IMR-90 (cell line): ENCODE results near the gene CHMP4A. TPM values are rescaled to one million over a fixed set of nuclear protein-coding genes. Genes with fewer than 3 reads are reported as not detected.

ENCODE experiments used
- ATAC-seq: fragments of 200-7000 bp; cut with Tn5 transposase; 2 replicates; pipeline ENCODE4 v1.9.1; 2020; ENCODE audit warnings: low read depth, mild to moderate bottlenecking, moderate library complexity
- BruUV-seq: library from RNA; stranded (reverse); fragments of 400-500 nt; replicated peaks from 2 replicates; lab custom pipeline; 2021; lab: Mats Ljungman, UMichigan
- CTCF ChIA-PET: fragments of 300-600 bp; formaldehyde crosslinking; extraction: SDS; loops from one replicate; lab custom pipeline; 2021; ENCODE audit warnings: antibody characterized with exemption; lab: Yijun Ruan, JAX
- POLR2A ChIA-PET: fragments of 300-600 bp; sonication (Branson Sonifier 250); formaldehyde crosslinking; loops from one replicate; lab custom pipeline; 2022; ENCODE audit warnings: antibody characterized with exemption; ENCODE audit not compliant: unreplicated experiment; lab: Charles Lee
- DNase-seq: peaks from one replicate; pipeline ENCODE4 v3.0.0; 2013
- H2AFZ ChIP-seq: replicated peaks from 2 replicates; pipeline ENCODE3; 2013; ENCODE audit warnings: low read length, mild to moderate bottlenecking; ENCODE audit not compliant: poor library complexity
- H2AK5ac ChIP-seq: 2 replicates; pipeline ENCODE4 v1.6.1; 2013; ENCODE audit warnings: low read depth, low read length, inconsistent platforms
- H2AK9ac ChIP-seq: replicated peaks from 2 replicates; pipeline ENCODE3; 2013; ENCODE audit warnings: mild to moderate bottlenecking, low read depth, low read length, moderate library complexity; ENCODE audit not compliant: poor library complexity
- H2BK120ac ChIP-seq: 2 replicates; pipeline ENCODE4 v1.6.1; 2013; ENCODE audit warnings: low read depth, low read length, inconsistent platforms
- H2BK15ac ChIP-seq: 3 replicates; pipeline ENCODE4 v1.6.1; 2013; ENCODE audit warnings: low read depth, low read length, inconsistent platforms
- H2BK20ac ChIP-seq: 2 replicates; pipeline ENCODE4 v1.6.1; 2013; ENCODE audit warnings: low read depth, mild to moderate bottlenecking, inconsistent platforms, low read length, moderate library complexity
- H2BK5ac ChIP-seq: 2 replicates; pipeline ENCODE4 v1.6.1; 2013; ENCODE audit warnings: mild to moderate bottlenecking, low read depth, low read length, inconsistent platforms; ENCODE audit not compliant: poor library complexity, severe bottlenecking
- H3K14ac ChIP-seq: replicated peaks from 2 replicates; pipeline ENCODE4 v1.6.1; 2013; ENCODE audit warnings: low read depth, low read length, inconsistent platforms
- H3K18ac ChIP-seq: 2 replicates; pipeline ENCODE4 v1.6.1; 2013; ENCODE audit warnings: low read depth, low read length, control low read depth
- H3K23ac ChIP-seq: 2 replicates; pipeline ENCODE4 v1.6.1; 2013; ENCODE audit warnings: low read depth, low read length, inconsistent platforms
- H3K27ac ChIP-seq: 2 replicates; pipeline ENCODE4 v1.5.1; 2013; ENCODE audit warnings: mild to moderate bottlenecking, control low read depth, low read length; ENCODE audit not compliant: insufficient read depth
- H3K27me3 ChIP-seq: 2 replicates; pipeline ENCODE4 v1.6.1; 2013; ENCODE audit warnings: low read length; ENCODE audit not compliant: control insufficient read depth, insufficient read depth
- H3K36me3 ChIP-seq: 2 replicates; pipeline ENCODE4 v1.6.1; 2013; ENCODE audit warnings: low read length, mixed read lengths; ENCODE audit not compliant: control insufficient read depth, insufficient read depth
- H3K4ac ChIP-seq: 2 replicates; pipeline ENCODE4 v1.6.1; 2013; ENCODE audit warnings: low read depth, low read length, inconsistent platforms
- H3K4me1 ChIP-seq: 2 replicates; pipeline ENCODE4 v1.6.1; 2013; ENCODE audit warnings: low read length, mixed read lengths; ENCODE audit not compliant: control insufficient read depth, insufficient read depth
- H3K4me2 ChIP-seq: 2 replicates; pipeline ENCODE4 v1.6.1; 2013; ENCODE audit warnings: low read depth, mild to moderate bottlenecking, control low read depth, low read length, moderate library complexity
- H3K4me3 ChIP-seq: 2 replicates; pipeline ENCODE4 v1.5.1; 2013; ENCODE audit warnings: low read depth, mild to moderate bottlenecking, control low read depth, low read length, moderate library complexity; ENCODE audit not compliant: insufficient read depth
- H3K56ac ChIP-seq: 2 replicates; pipeline ENCODE4 v1.6.1; 2013; ENCODE audit warnings: low read length, inconsistent platforms; ENCODE audit not compliant: insufficient read depth; ENCODE audit errors: extremely low read depth
- H3K79me1 ChIP-seq, 2 experiments: 2 replicates each; pipeline ENCODE4 v1.6.1; 2013; ENCODE audit warnings: low read length in 2 of 2, inconsistent platforms in 1 of 2, low read depth in 1 of 2
- H3K9ac ChIP-seq: 2 replicates; pipeline ENCODE4 v1.6.1; 2013; ENCODE audit warnings: low read depth, low read length, control low read depth
- H3K9me1 ChIP-seq: 2 replicates; pipeline ENCODE4 v1.6.1; 2013; ENCODE audit warnings: low read length, inconsistent platforms; ENCODE audit not compliant: insufficient read depth
- H3K9me3 ChIP-seq: 2 replicates; pipeline ENCODE4 v1.6.1; 2013; ENCODE audit warnings: low read length; ENCODE audit not compliant: control insufficient read depth, insufficient read depth
- H4K20me1 ChIP-seq: 2 replicates; pipeline ENCODE4 v1.6.1; 2013; ENCODE audit warnings: low read length, inconsistent platforms; ENCODE audit not compliant: insufficient read depth
- H4K5ac ChIP-seq: 2 replicates; pipeline ENCODE4 v1.6.1; 2013; ENCODE audit warnings: mild to moderate bottlenecking, low read depth, low read length, control low read depth
- H4K8ac ChIP-seq, 2 experiments: 2 replicates each; pipeline ENCODE4 v1.6.1; 2013; ENCODE audit warnings: low read depth in 2 of 2, low read length in 2 of 2, control low read depth in 1 of 2, inconsistent platforms in 1 of 2
- H4K91ac ChIP-seq: 2 replicates; pipeline ENCODE4 v1.6.1; 2013; ENCODE audit warnings: low read depth, low read length, inconsistent platforms; ENCODE audit not compliant: insufficient read depth
- BHLHE40 ChIP-seq: fragments of 150-350 bp; IDR thresholded peaks from 2 replicates; pipeline ENCODE4 v1.6.1; 2016; ENCODE audit warnings: mild to moderate bottlenecking, low read depth, low read length
- CEBPB ChIP-seq: IDR thresholded peaks from 2 replicates; pipeline ENCODE4 v1.6.1; 2012; ENCODE audit warnings: low read depth, low read length, improper control_type of control experiment
- CHD1 ChIP-seq: IDR thresholded peaks from 2 replicates; pipeline ENCODE4 v1.6.1; 2012; ENCODE audit warnings: low read depth, low read length, improper control_type of control experiment
- FOS ChIP-seq: fragments of 150-350 bp; IDR thresholded peaks from 2 replicates; pipeline ENCODE4 v1.6.1; 2016; ENCODE audit warnings: low read depth, low read length
- MAFK ChIP-seq: IDR thresholded peaks from 2 replicates; pipeline ENCODE4 v1.6.1; 2012; ENCODE audit warnings: low read depth, low read length, improper control_type of control experiment
- MAZ ChIP-seq: IDR thresholded peaks from 2 replicates; pipeline ENCODE4 v1.6.1; 2012; ENCODE audit warnings: low read depth, mild to moderate bottlenecking, low read length, improper control_type of control experiment, moderate library complexity, borderline replicate concordance
- MXI1 ChIP-seq: IDR thresholded peaks from 2 replicates; pipeline ENCODE4 v1.6.1; 2012; ENCODE audit warnings: low read depth, mild to moderate bottlenecking, low read length, moderate library complexity, borderline replicate concordance
- NFE2L2 ChIP-seq: fragments of 150-350 bp; IDR thresholded peaks from 2 replicates; pipeline ENCODE4 v1.6.1; 2016; ENCODE audit warnings: low read depth, mild to moderate bottlenecking, low read length
- POLR2A ChIP-seq: IDR thresholded peaks from 2 replicates; pipeline ENCODE4 v1.6.1; 2012; ENCODE audit warnings: mild to moderate bottlenecking, low read depth, low read length
- RAD21 ChIP-seq: IDR thresholded peaks from 2 replicates; pipeline ENCODE4 v1.6.1; 2012; ENCODE audit warnings: low read length, improper control_type of control experiment
- RCOR1 ChIP-seq: IDR thresholded peaks from 2 replicates; pipeline ENCODE4 v1.6.1; 2012; ENCODE audit warnings: mild to moderate bottlenecking, low read length, improper control_type of control experiment; ENCODE audit not compliant: insufficient replicate concordance
- RFX5 ChIP-seq: IDR thresholded peaks from 2 replicates; pipeline ENCODE4 v1.8.0; 2012; ENCODE audit warnings: low read depth, mild to moderate bottlenecking, low read length, moderate library complexity
- SMC3 ChIP-seq: fragments of 150-350 bp; IDR thresholded peaks from 2 replicates; pipeline ENCODE4 v1.6.1; 2016; ENCODE audit warnings: low read depth, mild to moderate bottlenecking, antibody characterized with exemption, low read length, moderate library complexity
- WGBS, 2 experiments: methylation state at CpG; one replicate each; pipeline versions ENCODE4 v1.1.5 to v1.1.7; 2013; ENCODE audit warnings: missing lambda C conversion rate in 2 of 2; ENCODE audit not compliant: insufficient read length in 1 of 2; ENCODE audit errors: extremely low coverage in 2 of 2; 5-methylcytosine and 5-hydroxymethylcytosine counted together
- dilution Hi-C: fragments of 300-500 bp; cut with HindIII; formaldehyde crosslinking; loops from one replicate; pipeline ENCODE4 v1.14.3; 2018; ENCODE audit warnings: low sequenced_read_pairs; ENCODE audit not compliant: unreplicated experiment
- in situ Hi-C: fragments of 300-500 bp; cut with MboI; formaldehyde crosslinking; loops from 3 replicates; pipeline ENCODE4 v1.14.3; 2019; ENCODE audit warnings: low sequenced_read_pairs, inconsistent platforms, mixed read lengths
- intact Hi-C: fragments of 100-400 bp; cut with micrococcal nuclease; formaldehyde crosslinking; loops from 2 replicates; pipeline ENCODE4 v1.10.0; 2022
- polyA plus RNA-seq, 3 experiments: library from polyadenylated mRNA; depleted of rRNA; stranded (reverse); fragments of >200 nt; gene quantifications; 2 replicates each; pipeline ENCODE4 v1.2.3, GENCODE V29; 2012; ENCODE audit warnings: low replicate concordance in 1 of 3
- total RNA-seq: library from RNA; depleted of rRNA; stranded (reverse); fragments of >200 nt; gene quantifications from 2 replicates; pipeline ENCODE4 v1.2.3, GENCODE V29; 2012
- TF ChIP-seq, protein P1 (sequence below): fragments of 150-350 bp; IDR thresholded peaks from 2 replicates; pipeline ENCODE4 v1.6.1; 2016; ENCODE audit warnings: low read depth, mild to moderate bottlenecking, low read length, moderate library complexity, borderline replicate concordance
- TF ChIP-seq, protein P2 (sequence below): fragments of 150-350 bp; IDR thresholded peaks from 2 replicates; pipeline ENCODE4 v1.6.1; 2017; ENCODE audit warnings: mild to moderate bottlenecking, antibody characterized with exemption, low read length, low read depth
- TF ChIP-seq, protein P3 (sequence below): conservative IDR thresholded peaks from 2 replicates; pipeline ENCODE4 v1.5.1; 2012; ENCODE audit warnings: mild to moderate bottlenecking, low read depth, low read length, improper control_type of control experiment

Gene CHMP4A
- total and polyA plus RNA-seq, 2 of the 4 experiments (the other 2 are of a cell fraction), result 22.0 to 63.8 TPM

DNA sequence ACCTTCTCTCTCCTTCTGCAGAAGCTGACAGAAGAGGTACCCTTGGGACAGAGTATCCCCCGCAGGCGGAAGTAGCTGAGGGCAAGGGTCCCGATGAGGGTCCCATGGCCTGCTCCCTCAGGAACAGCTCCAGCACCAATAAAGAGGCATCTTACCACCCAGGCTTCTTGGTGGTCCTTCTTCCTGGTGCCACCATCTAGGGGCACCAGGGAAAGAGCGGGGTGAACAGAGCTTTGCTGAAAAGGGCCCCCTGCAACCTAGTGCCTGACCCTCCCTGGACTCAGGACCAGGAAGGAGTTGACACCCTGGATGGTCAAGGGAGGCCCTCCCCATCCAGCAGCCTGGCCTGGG, 52.8 kb downstream of the CHMP4A start:
- Histone ChIP-seq H2BK20ac (no peak overlapping the region), H3K4me3 (no peak overlapping the region), H3K36me3 (peaks cover 66% of the 10 kb centered on the region), H2AFZ (no peak overlapping the region), H3K79me1 (peaks cover 15 to 41% of the 10 kb centered on the region in 2 experiments), H2BK120ac (no peak overlapping the region), H3K27ac (peak overlapping the region; percentile 1; the same call in 1 of the 2 replicates), H3K23ac (no peak overlapping the region), H3K27me3 (no peaks in the 10 kb centered on the region), H3K9me1 (peaks cover 7% of the 10 kb centered on the region), H3K14ac (no peak overlapping the region), H3K9ac (no peak overlapping the region), H3K4ac (no peak overlapping the region; the same call in 1 of the 2 replicates), H4K20me1 (no peaks in the 10 kb centered on the region), H3K4me2 (no peak overlapping the region), H2AK5ac (peak overlapping the region; percentile 7; the same call in 1 of the 2 replicates), H2BK5ac (no peak overlapping the region), H2AK9ac (peak overlapping the region; percentile 1), H3K9me3 (no peaks in the 10 kb centered on the region), H2BK15ac (no peak overlapping the region), H3K18ac (no peak overlapping the region), H4K5ac (no peak overlapping the region), H3K56ac (no peak overlapping the region), H4K91ac (no peak overlapping the region), H3K4me1 (peaks cover 7% of the 10 kb centered on the region), H4K8ac (no peak overlapping the region; a peak in 1 of 4 replicates)
- CTCF ChIA-PET, result interaction anchor here (0.6 to 1.6 kb wide), 4 partner anchors 11 to 31 kb away, joined by 3 to 14 read pairs (median 4); partner anchors contain the start of genes PSME2 and RNF31
- intact Hi-C loops (no loop called here), dilution Hi-C loops (no loop called here), in situ Hi-C loops (no loop called here)
- TF ChIP-seq RAD21, result no peak
- TF ChIP-seq BHLHE40, result no peak
- TF ChIP-seq NFE2L2, result no peak
- TF ChIP-seq MAZ, result no peak
- no peak for TF ChIP-seq SMC3
- TF ChIP-seq CHD1, result no peak
- TF ChIP-seq MXI1, result no peak
- TF ChIP-seq MAFK, result no peak
- TF ChIP-seq RCOR1, result no peak
- TF ChIP-seq POLR2A, result no peak
- TF ChIP-seq, protein P1, sequence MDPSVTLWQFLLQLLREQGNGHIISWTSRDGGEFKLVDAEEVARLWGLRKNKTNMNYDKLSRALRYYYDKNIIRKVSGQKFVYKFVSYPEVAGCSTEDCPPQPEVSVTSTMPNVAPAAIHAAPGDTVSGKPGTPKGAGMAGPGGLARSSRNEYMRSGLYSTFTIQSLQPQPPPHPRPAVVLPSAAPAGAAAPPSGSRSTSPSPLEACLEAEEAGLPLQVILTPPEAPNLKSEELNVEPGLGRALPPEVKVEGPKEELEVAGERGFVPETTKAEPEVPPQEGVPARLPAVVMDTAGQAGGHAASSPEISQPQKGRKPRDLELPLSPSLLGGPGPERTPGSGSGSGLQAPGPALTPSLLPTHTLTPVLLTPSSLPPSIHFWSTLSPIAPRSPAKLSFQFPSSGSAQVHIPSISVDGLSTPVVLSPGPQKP, result no peak
- TF ChIP-seq, protein P2, sequence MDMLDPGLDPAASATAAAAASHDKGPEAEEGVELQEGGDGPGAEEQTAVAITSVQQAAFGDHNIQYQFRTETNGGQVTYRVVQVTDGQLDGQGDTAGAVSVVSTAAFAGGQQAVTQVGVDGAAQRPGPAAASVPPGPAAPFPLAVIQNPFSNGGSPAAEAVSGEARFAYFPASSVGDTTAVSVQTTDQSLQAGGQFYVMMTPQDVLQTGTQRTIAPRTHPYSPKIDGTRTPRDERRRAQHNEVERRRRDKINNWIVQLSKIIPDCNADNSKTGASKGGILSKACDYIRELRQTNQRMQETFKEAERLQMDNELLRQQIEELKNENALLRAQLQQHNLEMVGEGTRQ, result no peak
- no peak for TF ChIP-seq FOS
- TF ChIP-seq CEBPB, result no peak
- TF ChIP-seq RFX5, result no peak
- TF ChIP-seq, protein P3, sequence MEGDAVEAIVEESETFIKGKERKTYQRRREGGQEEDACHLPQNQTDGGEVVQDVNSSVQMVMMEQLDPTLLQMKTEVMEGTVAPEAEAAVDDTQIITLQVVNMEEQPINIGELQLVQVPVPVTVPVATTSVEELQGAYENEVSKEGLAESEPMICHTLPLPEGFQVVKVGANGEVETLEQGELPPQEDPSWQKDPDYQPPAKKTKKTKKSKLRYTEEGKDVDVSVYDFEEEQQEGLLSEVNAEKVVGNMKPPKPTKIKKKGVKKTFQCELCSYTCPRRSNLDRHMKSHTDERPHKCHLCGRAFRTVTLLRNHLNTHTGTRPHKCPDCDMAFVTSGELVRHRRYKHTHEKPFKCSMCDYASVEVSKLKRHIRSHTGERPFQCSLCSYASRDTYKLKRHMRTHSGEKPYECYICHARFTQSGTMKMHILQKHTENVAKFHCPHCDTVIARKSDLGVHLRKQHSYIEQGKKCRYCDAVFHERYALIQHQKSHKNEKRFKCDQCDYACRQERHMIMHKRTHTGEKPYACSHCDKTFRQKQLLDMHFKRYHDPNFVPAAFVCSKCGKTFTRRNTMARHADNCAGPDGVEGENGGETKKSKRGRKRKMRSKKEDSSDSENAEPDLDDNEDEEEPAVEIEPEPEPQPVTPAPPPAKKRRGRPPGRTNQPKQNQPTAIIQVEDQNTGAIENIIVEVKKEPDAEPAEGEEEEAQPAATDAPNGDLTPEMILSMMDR, result no peak
- BruUV-seq, result no TSS peak
- DNase-seq, result no peak
- peak; percentile 5; the same call in 1 of the 2 replicates for ATAC-seq
- 90% methylated on average over 2 of the region's 4 CpGs; no CpG with 5 or more reads in 1 of the 2 experiments for WGBS, 2 experiments
- POLR2A ChIA-PET, result interaction anchor here (1.1 kb wide), 1 partner anchor 10 kb away, joined by 3 read pairs; no protein-coding TSS in a partner anchor
